Measurements from ENCODE around the gene DUSP10.
A peak's percentile ranks its signal among the peaks of the same experiment; 100 is the strongest.

DUSP10 gene

GRCh38 chr1:221663321-221663720, 78.6 kb downstream of the DUSP10 start:
- no peak for TF ChIP-seq CTCF (conservative IDR thresholded peaks at IDR 0.05; ENCODE audit: low read depth, low read length)
- DNase-seq (ENCODE audit: low read depth), result peak; percentile 47
- no peak overlapping the region for H3K4me3 ChIP-seq (ENCODE audit: low read depth, low read length)

GRCh38 chr1:221655766-221656305, 86.1 kb downstream of the DUSP10 start:
- no peak for TF ChIP-seq CTCF (conservative IDR thresholded peaks at IDR 0.05; ENCODE audit: low read depth, low read length)
- no peak overlapping the region for H3K4me3 ChIP-seq (ENCODE audit: low read depth, low read length)
- DNase-seq (ENCODE audit: low read depth), result no peak

Measured in choroid plexus epithelial cell (primary cell).